ENCODE data around the gene SASH1. TPM values are rescaled to one million over a fixed set of nuclear protein-coding genes. Genes with fewer than 3 reads are reported as not detected.
A peak's percentile ranks its signal among the peaks of the same experiment; 100 is the strongest.

The SASH1 gene
- 12.6 TPM for polyA plus RNA-seq (2013, experiment 1 of 2)
- 13.7 TPM for polyA plus RNA-seq (2013, experiment 2 of 2)

DNA sequence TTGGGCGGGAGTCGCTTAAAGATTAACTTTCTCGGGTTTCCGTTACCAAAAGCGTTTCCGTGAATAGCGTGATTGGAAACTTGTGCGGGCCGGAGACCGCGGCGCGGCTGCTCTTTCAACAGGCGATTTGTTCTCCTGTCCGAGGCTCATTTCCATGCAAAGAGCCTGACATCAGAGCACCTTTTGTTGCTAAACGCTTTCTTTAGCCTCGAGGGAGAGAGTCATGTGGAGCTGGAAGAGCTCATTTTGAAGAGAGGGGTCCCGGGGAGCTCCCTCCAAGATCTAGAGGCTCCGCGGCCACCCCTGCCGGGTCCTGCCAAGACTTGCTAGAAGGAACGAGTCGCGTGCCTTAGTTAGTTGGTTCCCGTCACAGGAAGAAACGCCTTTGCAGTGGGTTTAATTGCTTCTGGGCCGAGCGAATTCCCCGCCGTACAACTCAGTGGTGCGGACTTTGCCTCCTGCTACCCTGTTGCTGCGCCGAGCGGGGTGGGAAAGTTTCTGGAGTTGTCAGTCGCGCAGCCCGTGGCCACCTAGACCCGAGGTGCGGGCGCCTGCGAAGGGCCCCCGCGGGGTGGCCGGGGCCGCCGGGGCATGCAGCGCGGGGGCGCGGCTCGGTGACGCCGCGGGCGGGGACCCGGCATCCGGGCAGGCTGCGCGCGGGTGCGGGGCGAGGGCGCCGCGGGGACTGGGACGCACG lies at the start of gene SASH1:
TSS of gene SASH1 (plus strand) at position 489 of the 697 bp plus-strand sequence. CDS start 230 bp downstream, outside the sequence.
- Histone ChIP-seq H3K36me3 (ENCODE audit: insufficient read depth, low read length) (no peaks in the 10 kb centered on the region), H3K4me1 (ENCODE audit: insufficient read depth, low read length) (peaks cover 46% of the 10 kb centered on the region), H3K27me3 (ENCODE audit: insufficient read depth, low read length) (no peaks in the 10 kb centered on the region), H3K4me3 (ENCODE audit: low read length) (peak within 1 kb of the TSS; percentile 91), H3K9ac (ENCODE audit: low read depth, low read length) (peak within 1 kb of the TSS; percentile 94), H3K9me3 (ENCODE audit: insufficient read depth, low read depth, low read length) (no peaks in the 10 kb centered on the region), H3K27ac (ENCODE audit: low read depth, low read length) (peak within 1 kb of the TSS; percentile 98)
- under 1% methylated on average over 67 of the region's 67 CpGs for WGBS

DNA sequence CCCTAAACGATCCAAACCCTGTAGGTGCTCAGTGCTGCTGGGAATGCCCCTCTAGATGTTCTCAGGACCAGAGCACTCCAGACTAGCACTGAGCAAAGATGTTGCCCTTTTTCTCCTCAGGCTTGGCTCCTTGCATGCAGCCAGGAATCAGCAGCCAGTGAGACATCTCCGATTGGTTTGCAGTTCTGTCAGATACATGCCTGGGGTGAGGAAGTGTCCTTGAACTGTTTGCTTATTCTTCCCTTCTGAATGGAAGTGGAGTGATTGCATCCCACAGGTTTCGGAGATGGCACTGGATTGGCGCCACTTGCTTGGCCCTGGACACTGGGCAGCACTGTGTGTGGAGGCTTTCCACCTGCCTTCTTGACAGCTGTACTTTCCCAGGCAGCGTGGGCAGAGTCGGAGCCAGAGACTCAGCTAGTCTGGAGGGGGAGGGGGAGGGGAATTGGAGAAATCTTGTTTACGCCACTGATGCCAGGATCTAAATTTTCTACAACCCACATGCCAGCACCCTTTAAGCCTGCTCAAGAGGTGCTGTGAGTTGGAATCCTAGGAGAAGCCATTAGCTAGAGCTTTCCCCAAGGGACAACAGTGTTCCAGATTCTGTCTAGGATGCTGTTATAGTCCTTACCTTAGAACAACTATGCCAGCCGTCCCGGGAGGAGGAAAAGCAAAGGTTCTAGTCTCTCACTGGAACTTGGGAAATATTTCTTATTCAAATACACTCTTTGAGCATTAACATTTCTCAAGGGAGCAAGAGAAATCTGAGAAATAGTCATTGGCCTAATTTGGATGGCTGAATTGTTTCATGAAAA lies 49.2 kb upstream of the SASH1 start:
- H3K9ac ChIP-seq (ENCODE audit: low read depth, low read length): no peak overlapping the region
- 89% methylated on average over 7 of the region's 9 CpGs for WGBS
- H3K27ac ChIP-seq (ENCODE audit: low read depth, low read length): no peak overlapping the region
- H3K4me1 ChIP-seq (ENCODE audit: insufficient read depth, low read length): peaks cover 4% of the 10 kb centered on the region
- H3K9me3 ChIP-seq (ENCODE audit: insufficient read depth, low read depth, low read length): no peaks in the 10 kb centered on the region
- H3K4me3 ChIP-seq (ENCODE audit: low read length): no peak overlapping the region
- H3K36me3 ChIP-seq (ENCODE audit: insufficient read depth, low read length): no peaks in the 10 kb centered on the region
- H3K27me3 ChIP-seq (ENCODE audit: insufficient read depth, low read length): no peaks in the 10 kb centered on the region

DNA sequence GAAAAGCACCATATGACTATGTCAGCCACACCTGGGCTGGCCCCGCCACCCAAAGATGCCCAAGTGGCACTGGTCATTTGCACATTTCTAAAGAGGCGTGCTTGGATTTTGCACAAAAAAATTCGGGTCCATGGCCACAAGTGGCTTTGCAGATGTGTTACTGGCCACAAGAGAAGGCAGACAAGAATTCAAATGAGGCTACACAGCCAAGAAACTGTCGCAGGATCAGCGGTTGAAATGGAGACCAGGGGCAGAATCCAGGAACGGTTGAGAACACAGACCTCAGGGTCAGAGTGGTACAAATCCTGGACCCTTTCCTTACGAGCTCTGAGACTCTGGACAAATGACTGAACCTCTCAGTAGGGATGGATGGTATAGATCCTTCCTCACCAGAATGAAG lies 48.6 kb upstream of the SASH1 start:
- H3K36me3 ChIP-seq (ENCODE audit: insufficient read depth, low read length): no peaks in the 10 kb centered on the region
- H3K27ac ChIP-seq (ENCODE audit: low read depth, low read length): no peak overlapping the region
- no peak overlapping the region for H3K9ac ChIP-seq (ENCODE audit: low read depth, low read length)
- peaks cover 4% of the 10 kb centered on the region for H3K4me1 ChIP-seq (ENCODE audit: insufficient read depth, low read length)
- 91% methylated on average over 7 of the region's 7 CpGs for WGBS
- H3K4me3 ChIP-seq (ENCODE audit: low read length): no peak overlapping the region
- no peaks in the 10 kb centered on the region for H3K9me3 ChIP-seq (ENCODE audit: insufficient read depth, low read depth, low read length)
- no peaks in the 10 kb centered on the region for H3K27me3 ChIP-seq (ENCODE audit: insufficient read depth, low read length)

DNA sequence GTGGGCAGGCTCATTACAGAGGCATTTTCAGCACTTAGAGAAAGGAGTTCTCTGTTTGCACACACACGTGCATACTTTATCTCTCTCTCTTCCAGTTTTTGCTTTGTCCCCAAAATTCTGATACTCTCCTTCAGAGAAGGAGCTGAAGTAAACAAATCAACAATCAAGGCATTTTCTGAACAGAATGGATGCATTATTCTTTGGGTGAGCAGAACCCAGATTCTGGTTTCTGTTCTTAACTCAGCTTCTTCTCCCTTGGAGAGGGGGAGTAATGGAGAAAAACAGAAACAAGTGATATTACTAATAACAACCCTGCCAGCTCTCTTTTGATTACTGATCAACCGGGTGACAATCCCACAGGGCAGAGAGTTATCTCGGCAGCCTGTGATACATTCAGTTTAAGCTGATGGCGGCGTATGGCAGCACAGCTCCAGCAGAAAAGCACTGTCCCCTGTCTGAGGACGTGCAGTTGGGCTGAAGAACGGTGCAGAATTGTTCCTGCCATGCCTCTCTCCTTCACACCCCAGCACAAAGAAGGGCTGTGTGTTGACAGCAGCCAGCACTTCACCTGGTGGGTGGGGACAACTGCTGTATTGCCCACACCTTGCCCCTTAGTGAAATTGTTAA lies 47.3 kb upstream of the SASH1 start:
- Histone ChIP-seq H3K9me3 (ENCODE audit: insufficient read depth, low read depth, low read length) (no peaks in the 10 kb centered on the region), H3K27ac (ENCODE audit: low read depth, low read length) (no peak overlapping the region), H3K27me3 (ENCODE audit: insufficient read depth, low read length) (no peaks in the 10 kb centered on the region), H3K4me3 (ENCODE audit: low read length) (no peak overlapping the region), H3K4me1 (ENCODE audit: insufficient read depth, low read length) (peaks cover 4% of the 10 kb centered on the region), H3K36me3 (ENCODE audit: insufficient read depth, low read length) (no peaks in the 10 kb centered on the region), H3K9ac (ENCODE audit: low read depth, low read length) (no peak overlapping the region)
- WGBS: 85% methylated on average over 7 of the region's 7 CpGs

DNA sequence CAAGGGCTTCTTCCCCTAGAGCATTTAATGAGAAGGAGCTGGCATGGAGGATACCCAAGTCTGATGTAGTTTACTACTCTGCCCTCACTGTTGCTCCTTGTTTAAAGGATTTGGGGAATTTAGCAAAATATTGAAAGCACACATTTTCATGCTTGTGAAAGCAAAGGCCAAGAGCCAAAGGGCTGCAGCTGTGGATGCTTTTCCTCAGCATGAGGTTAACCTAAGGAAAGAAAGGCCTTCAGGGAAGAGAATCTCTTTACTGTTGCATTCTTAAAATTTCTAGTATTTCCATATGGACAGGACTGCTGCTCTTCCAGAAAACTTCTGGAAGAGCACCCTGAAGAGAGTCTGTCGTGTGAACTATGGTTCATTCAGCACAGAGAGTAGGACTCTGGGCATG lies 45.9 kb upstream of the SASH1 start:
- H3K27ac ChIP-seq (ENCODE audit: low read depth, low read length): no peak overlapping the region
- no peak overlapping the region for H3K9ac ChIP-seq (ENCODE audit: low read depth, low read length)
- H3K36me3 ChIP-seq (ENCODE audit: insufficient read depth, low read length): no peaks in the 10 kb centered on the region
- no peaks in the 10 kb centered on the region for H3K9me3 ChIP-seq (ENCODE audit: insufficient read depth, low read depth, low read length)
- H3K27me3 ChIP-seq (ENCODE audit: insufficient read depth, low read length): no peaks in the 10 kb centered on the region
- 34% methylated on average over 1 of the region's 1 CpG for WGBS
- H3K4me1 ChIP-seq (ENCODE audit: insufficient read depth, low read length): peaks cover 4% of the 10 kb centered on the region
- no peak overlapping the region for H3K4me3 ChIP-seq (ENCODE audit: low read length)

DNA sequence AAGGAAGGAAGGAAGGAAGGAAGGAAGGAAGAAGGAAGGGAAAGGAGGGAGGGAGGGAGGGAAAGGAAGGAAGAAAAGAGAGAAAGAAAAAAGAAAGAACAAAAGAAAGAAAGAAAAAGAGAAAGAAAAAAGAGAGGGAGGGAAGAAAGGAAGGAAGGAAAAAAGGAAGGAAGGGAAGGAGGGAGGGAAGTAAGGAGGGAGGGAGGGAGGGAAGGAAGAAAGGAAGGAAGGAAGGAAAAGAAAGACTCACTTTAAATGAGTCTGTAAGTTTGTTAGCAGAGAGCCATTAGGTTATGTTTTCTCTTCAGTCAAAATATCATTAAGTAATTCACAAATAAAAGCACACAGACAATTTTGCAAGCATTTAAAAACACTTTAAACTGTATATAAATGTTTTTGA lies 44.0 kb upstream of the SASH1 start:
- Histone ChIP-seq H3K9ac (ENCODE audit: low read depth, low read length) (no peak overlapping the region), H3K27ac (ENCODE audit: low read depth, low read length) (no peak overlapping the region), H3K27me3 (ENCODE audit: insufficient read depth, low read length) (no peaks in the 10 kb centered on the region), H3K4me3 (ENCODE audit: low read length) (no peak overlapping the region), H3K4me1 (ENCODE audit: insufficient read depth, low read length) (peaks cover 4% of the 10 kb centered on the region; the same call in 1 of the 2 replicates), H3K9me3 (ENCODE audit: insufficient read depth, low read depth, low read length) (no peaks in the 10 kb centered on the region), H3K36me3 (ENCODE audit: insufficient read depth, low read length) (no peaks in the 10 kb centered on the region)

DNA sequence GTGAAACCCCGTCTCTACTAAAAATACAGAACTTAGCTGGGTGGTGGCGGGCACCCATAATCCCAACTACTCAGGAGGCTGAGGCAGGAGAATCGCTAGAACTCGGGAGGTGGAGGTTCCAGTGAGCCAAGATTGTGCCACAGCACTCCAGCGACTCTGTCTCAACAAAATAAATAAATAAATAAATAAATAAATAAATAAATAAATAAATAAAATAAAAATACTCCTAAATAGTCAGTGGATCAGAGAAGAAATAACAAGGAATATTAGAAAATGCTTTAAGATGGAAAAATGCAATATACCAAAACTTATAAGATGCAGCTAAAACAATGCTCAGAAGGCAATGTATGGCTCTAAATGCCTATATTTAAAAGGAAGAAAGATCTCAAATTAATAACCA lies 39.0 kb upstream of the SASH1 start:
- 96% methylated on average over 4 of the region's 5 CpGs for WGBS
- Histone ChIP-seq H3K27ac (ENCODE audit: low read depth, low read length) (no peak overlapping the region), H3K27me3 (ENCODE audit: insufficient read depth, low read length) (no peaks in the 10 kb centered on the region), H3K4me1 (ENCODE audit: insufficient read depth, low read length) (no peaks in the 10 kb centered on the region), H3K4me3 (ENCODE audit: low read length) (no peak overlapping the region), H3K9ac (ENCODE audit: low read depth, low read length) (no peak overlapping the region), H3K36me3 (ENCODE audit: insufficient read depth, low read length) (no peaks in the 10 kb centered on the region), H3K9me3 (ENCODE audit: insufficient read depth, low read depth, low read length) (no peaks in the 10 kb centered on the region)

DNA sequence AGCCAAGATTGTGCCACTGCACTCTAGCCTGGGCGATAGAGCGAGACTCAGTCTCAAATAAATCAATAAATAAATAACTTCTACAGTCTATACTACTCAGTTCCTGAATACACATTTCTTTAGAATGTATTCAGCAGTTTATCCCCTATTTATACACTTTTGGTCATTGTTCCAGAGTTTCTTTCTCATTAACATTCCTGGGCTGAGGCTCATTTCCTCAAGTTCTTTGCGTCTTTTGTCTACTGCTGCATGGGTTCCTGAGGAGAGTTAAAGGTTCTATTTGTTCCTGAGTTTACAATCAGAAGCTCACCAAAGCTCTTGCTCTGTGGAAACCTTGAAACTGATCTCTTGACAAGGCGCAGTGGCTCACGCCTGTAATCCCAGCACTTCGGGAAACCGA lies 37.7 kb upstream of the SASH1 start:
- Histone ChIP-seq H3K4me1 (ENCODE audit: insufficient read depth, low read length) (no peaks in the 10 kb centered on the region), H3K9ac (ENCODE audit: low read depth, low read length) (no peak overlapping the region), H3K36me3 (ENCODE audit: insufficient read depth, low read length) (no peaks in the 10 kb centered on the region), H3K27ac (ENCODE audit: low read depth, low read length) (no peak overlapping the region), H3K9me3 (ENCODE audit: insufficient read depth, low read depth, low read length) (no peaks in the 10 kb centered on the region), H3K4me3 (ENCODE audit: low read length) (no peak overlapping the region), H3K27me3 (ENCODE audit: insufficient read depth, low read length) (no peaks in the 10 kb centered on the region)
- WGBS: 90% methylated on average over 7 of the region's 7 CpGs

DNA sequence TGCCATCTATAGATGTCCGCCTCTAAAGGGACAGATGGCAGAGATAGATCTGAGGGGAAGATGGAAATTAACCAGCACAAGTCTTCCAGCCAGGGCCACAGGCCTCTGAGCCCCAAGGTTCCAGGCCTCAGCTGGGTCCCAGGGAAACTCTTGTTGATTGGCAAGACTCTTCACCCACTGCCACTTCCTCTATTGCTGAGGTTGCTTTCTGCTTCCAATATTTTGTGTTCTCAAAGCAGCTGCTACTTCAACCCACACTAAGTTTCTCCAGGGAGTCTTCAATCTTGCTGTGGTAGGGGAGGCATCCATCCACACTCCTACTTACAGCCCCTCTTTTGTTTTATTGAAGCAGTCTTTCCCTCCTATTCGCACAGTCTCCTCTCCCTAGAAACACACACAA lies 36.4 kb upstream of the SASH1 start:
- WGBS: 91% methylated on average over 2 of the region's 2 CpGs
- H3K27ac ChIP-seq (ENCODE audit: low read depth, low read length): no peak overlapping the region
- H3K9me3 ChIP-seq (ENCODE audit: insufficient read depth, low read depth, low read length): no peaks in the 10 kb centered on the region

DNA sequence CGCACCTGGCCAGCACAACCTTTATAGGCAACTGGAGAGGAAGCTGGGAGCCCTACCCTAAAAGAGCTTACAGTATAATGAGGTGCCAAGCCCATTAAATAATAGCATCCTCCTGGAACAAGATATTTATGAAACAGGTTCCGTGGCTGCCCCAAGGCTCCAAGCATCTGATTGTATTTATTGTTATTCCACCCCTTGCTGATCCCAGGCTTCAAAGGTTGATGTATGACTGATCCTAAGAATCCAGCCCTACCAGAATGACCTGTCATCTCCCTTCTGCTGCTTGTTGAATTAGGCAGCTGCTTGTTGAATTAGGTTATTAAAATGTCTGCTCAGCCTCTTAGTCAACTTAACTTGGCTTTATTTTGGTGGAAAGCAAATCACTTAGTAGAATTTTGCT lies 35.2 kb upstream of the SASH1 start:
- WGBS: 91% methylated on average over 2 of the region's 2 CpGs
- no peak overlapping the region for H3K27ac ChIP-seq (ENCODE audit: low read depth, low read length)
- no peak overlapping the region for H3K9ac ChIP-seq (ENCODE audit: low read depth, low read length)
- H3K36me3 ChIP-seq (ENCODE audit: insufficient read depth, low read length): no peaks in the 10 kb centered on the region
- H3K27me3 ChIP-seq (ENCODE audit: insufficient read depth, low read length): no peaks in the 10 kb centered on the region
- no peaks in the 10 kb centered on the region for H3K9me3 ChIP-seq (ENCODE audit: insufficient read depth, low read depth, low read length)
- no peak overlapping the region for H3K4me3 ChIP-seq (ENCODE audit: low read length)
- no peaks in the 10 kb centered on the region for H3K4me1 ChIP-seq (ENCODE audit: insufficient read depth, low read length)

More for the DNA sequence above, 36.4 kb upstream of the SASH1 start:
- Histone ChIP-seq H3K36me3 (ENCODE audit: insufficient read depth, low read length) (no peaks in the 10 kb centered on the region), H3K27me3 (ENCODE audit: insufficient read depth, low read length) (no peaks in the 10 kb centered on the region), H3K9ac (ENCODE audit: low read depth, low read length) (no peak overlapping the region), H3K4me1 (ENCODE audit: insufficient read depth, low read length) (no peaks in the 10 kb centered on the region), H3K4me3 (ENCODE audit: low read length) (no peak overlapping the region)

DNA sequence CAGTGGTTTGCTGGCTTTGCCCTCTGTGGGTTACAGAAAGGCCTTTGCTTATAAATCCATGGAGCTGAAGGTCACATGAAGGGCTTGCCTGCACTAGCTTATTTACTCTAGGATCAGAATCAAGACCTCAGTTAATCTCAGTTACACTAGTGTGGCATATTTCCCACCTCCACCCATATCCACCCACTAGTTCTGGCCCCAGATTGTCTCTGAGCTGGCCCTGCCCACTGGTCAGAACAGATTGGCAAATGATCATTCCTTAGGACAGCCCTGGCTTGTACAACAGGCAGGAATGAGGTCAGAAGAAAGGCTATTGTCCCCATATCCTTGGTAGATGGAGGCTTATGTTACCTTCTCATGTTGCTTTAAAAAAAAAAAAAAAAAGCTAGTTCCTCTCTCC lies 33.3 kb upstream of the SASH1 start:
- Histone ChIP-seq H3K27ac (ENCODE audit: low read depth, low read length) (no peak overlapping the region), H3K36me3 (ENCODE audit: insufficient read depth, low read length) (no peaks in the 10 kb centered on the region), H3K4me1 (ENCODE audit: insufficient read depth, low read length) (peaks cover 5% of the 10 kb centered on the region), H3K4me3 (ENCODE audit: low read length) (no peak overlapping the region), H3K27me3 (ENCODE audit: insufficient read depth, low read length) (no peaks in the 10 kb centered on the region), H3K9ac (ENCODE audit: low read depth, low read length) (no peak overlapping the region), H3K9me3 (ENCODE audit: insufficient read depth, low read depth, low read length) (no peaks in the 10 kb centered on the region)
